OCI-LY1 (cell line): Measurements from ENCODE around the gene MVB12B.

Experiments used
- H2AFZ ChIP-seq: fragments of 200-600 bp; sonication (generic), shearing (Covaris generic); 2 replicates; pipeline ENCODE4 v1.6.0; 2014; ENCODE audit warnings: antibody characterized with exemption, mild to moderate bottlenecking, low read length
- H3F3A ChIP-seq: fragments of 200-600 bp; sonication (generic), shearing (Covaris generic); 2 replicates; pipeline ENCODE4 v1.6.0; 2014; ENCODE audit warnings: mild to moderate bottlenecking, antibody characterized with exemption, low read length, moderate library complexity; ENCODE audit not compliant: insufficient read depth
- H3K27ac ChIP-seq: fragments of 200-600 bp; sonication (generic); 2 replicates; pipeline ENCODE4 v1.5.1; 2014; ENCODE audit warnings: low read length, mixed run types, mild to moderate bottlenecking, low read depth; ENCODE audit not compliant: poor library complexity, severe bottlenecking
- H3K27me3 ChIP-seq: fragments of 200-600 bp; sonication (generic); 2 replicates; pipeline ENCODE4 v1.6.0; 2014; ENCODE audit warnings: antibody characterized with exemption, mild to moderate bottlenecking, low read length, moderate library complexity; ENCODE audit not compliant: insufficient read depth
- H3K36me3 ChIP-seq: fragments of 200-600 bp; sonication (generic); 2 replicates; pipeline ENCODE4 v1.6.1; 2014; ENCODE audit warnings: mild to moderate bottlenecking, antibody characterized with exemption, low read length, moderate library complexity, mixed read lengths; ENCODE audit not compliant: insufficient read depth
- H3K4me1 ChIP-seq: fragments of 200-600 bp; sonication (generic); 2 replicates; pipeline ENCODE4 v1.5.1; 2014; ENCODE audit warnings: mild to moderate bottlenecking, low read length, moderate library complexity; ENCODE audit not compliant: insufficient read depth, severe bottlenecking
- H3K4me2 ChIP-seq: fragments of 200-600 bp; sonication (generic), shearing (Covaris generic); 2 replicates; pipeline ENCODE4 v1.6.1; 2014; ENCODE audit warnings: low read length
- H3K4me3 ChIP-seq: fragments of 200-600 bp; sonication (generic); 2 replicates; pipeline ENCODE4 v1.5.1; 2014; ENCODE audit warnings: low read length, low read depth, mild to moderate bottlenecking, mixed read lengths; ENCODE audit not compliant: poor library complexity, severe bottlenecking
- H3K79me2 ChIP-seq: fragments of 200-600 bp; shearing (Covaris generic); 2 replicates; pipeline ENCODE4 v1.6.1; 2016; ENCODE audit warnings: mixed run types, low read length, mixed read lengths; ENCODE audit not compliant: insufficient read depth
- H3K9ac ChIP-seq: fragments of 200-600 bp; sonication (generic), shearing (Covaris generic); 2 replicates; pipeline ENCODE4 v1.6.1; 2014; ENCODE audit warnings: mild to moderate bottlenecking, low read length, mixed read lengths
- H3K9me2 ChIP-seq: fragments of 200-600 bp; sonication (generic), shearing (Covaris generic); 2 replicates; pipeline ENCODE4 v1.6.1; 2014; ENCODE audit warnings: low read depth, mild to moderate bottlenecking, low read length, mixed read lengths
- H3K9me3 ChIP-seq: fragments of 200-600 bp; shearing (Covaris generic); 2 replicates; pipeline ENCODE4 v1.6.1; 2014; ENCODE audit warnings: low read length, mixed read lengths
- H4K20me1 ChIP-seq: fragments of 200-600 bp; sonication (generic), shearing (Covaris generic); 2 replicates; pipeline ENCODE4 v1.6.0; 2016; ENCODE audit warnings: mild to moderate bottlenecking, low read length; ENCODE audit not compliant: insufficient read depth
- CTCF ChIP-seq: fragments of 200-600 bp; sonication (generic), shearing (Covaris generic); IDR thresholded peaks from 2 replicates; pipeline ENCODE4 v1.5.1; 2017; ENCODE audit warnings: mild to moderate bottlenecking, antibody characterized with exemption, low read length, moderate library complexity, mixed read lengths
- EZH2 ChIP-seq: fragments of 200-600 bp; sonication (generic), shearing (Covaris generic); IDR thresholded peaks from 2 replicates; pipeline ENCODE4 v1.8.0; 2017; ENCODE audit warnings: borderline replicate concordance, mixed run types, mild to moderate bottlenecking, antibody characterized with exemption, low read length, moderate library complexity, mixed read lengths

The MVB12B gene

GRCh38 chr9:126505697-126506346, 179.2 kb downstream of the MVB12B start:
- H3K79me2 ChIP-seq, result no peaks in the 10 kb centered on the region
- no peaks in the 10 kb centered on the region for H3K9me2 ChIP-seq
- no peak overlapping the region for H3K27ac ChIP-seq
- H3K4me1 ChIP-seq, result no peaks in the 10 kb centered on the region
- H4K20me1 ChIP-seq, result no peaks in the 10 kb centered on the region
- no peak overlapping the region for H3K4me2 ChIP-seq
- no peak for TF ChIP-seq EZH2
- no peak for TF ChIP-seq CTCF
- H3K9ac ChIP-seq, result no peak overlapping the region
- no peaks in the 10 kb centered on the region for H3K36me3 ChIP-seq
- H3K4me3 ChIP-seq, result no peak overlapping the region
- H3K9me3 ChIP-seq, result no peaks in the 10 kb centered on the region
- no peak overlapping the region for H2AFZ ChIP-seq
- H3K27me3 ChIP-seq, result peaks cover 6% of the 10 kb centered on the region; the same call in 1 of the 2 replicates
- H3F3A ChIP-seq, result no peaks in the 10 kb centered on the region

DNA sequence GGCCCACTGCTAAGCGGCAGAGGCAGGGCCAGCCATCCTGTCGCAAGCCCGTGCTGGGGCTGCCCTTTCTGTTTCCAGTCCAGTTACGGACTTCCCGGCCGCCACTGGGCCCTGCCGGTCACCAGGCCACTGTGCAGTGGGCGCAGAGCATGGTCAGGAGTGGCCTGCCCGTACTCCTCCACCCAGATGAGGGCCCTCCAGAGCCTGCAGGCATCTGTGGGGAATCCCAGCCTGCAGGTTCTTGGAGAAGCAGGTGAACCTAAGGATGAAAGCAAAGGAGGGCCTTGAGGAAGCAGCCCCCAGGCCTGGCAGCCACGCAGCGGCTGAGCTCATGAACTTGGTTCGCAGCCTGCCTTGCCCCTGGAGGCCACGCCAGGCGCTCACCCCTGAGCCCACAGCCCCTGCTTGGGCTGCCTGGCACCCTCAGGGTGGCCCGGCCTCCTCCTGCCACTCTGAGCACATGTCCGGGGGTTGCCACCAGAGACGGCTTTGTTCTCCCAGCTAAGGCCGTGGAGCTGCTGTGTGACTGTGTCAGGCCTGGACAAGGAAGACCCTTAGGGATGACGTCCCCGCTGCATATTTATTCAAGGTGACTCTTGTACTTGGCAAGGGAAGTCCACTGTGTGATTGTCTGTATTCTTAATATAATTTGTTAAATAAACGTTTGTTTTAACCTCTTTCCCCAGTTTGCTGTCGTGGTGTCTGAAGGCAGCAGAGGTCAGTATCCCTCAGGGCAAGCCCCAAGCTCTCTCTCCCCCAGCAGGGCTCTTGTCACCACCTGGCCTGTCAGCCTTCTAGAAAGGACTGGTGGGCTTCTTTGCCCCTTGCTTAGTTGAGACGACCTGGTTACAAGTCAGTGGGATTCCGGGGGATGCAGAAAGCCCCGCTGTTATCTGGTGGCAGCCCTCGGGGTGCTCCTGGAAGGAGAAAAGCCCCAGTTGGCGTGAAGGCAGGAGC, 180.0 kb downstream of the MVB12B start:
- no peak overlapping the region for H3K4me3 ChIP-seq
- H4K20me1 ChIP-seq, result no peaks in the 10 kb centered on the region
- no peaks in the 10 kb centered on the region for H3K4me1 ChIP-seq
- H3F3A ChIP-seq, result no peaks in the 10 kb centered on the region
- H2AFZ ChIP-seq, result no peak overlapping the region
- no peak overlapping the region for H3K27ac ChIP-seq
- TF ChIP-seq EZH2 (no peak), CTCF (no peak)
- no peak overlapping the region for H3K4me2 ChIP-seq
- no peaks in the 10 kb centered on the region for H3K9me3 ChIP-seq
- no peaks in the 10 kb centered on the region for H3K79me2 ChIP-seq
- H3K9ac ChIP-seq, result no peak overlapping the region
- peaks cover 6% of the 10 kb centered on the region; the same call in 1 of the 2 replicates for H3K27me3 ChIP-seq
- H3K9me2 ChIP-seq, result no peaks in the 10 kb centered on the region
- H3K36me3 ChIP-seq, result no peaks in the 10 kb centered on the region

DNA sequence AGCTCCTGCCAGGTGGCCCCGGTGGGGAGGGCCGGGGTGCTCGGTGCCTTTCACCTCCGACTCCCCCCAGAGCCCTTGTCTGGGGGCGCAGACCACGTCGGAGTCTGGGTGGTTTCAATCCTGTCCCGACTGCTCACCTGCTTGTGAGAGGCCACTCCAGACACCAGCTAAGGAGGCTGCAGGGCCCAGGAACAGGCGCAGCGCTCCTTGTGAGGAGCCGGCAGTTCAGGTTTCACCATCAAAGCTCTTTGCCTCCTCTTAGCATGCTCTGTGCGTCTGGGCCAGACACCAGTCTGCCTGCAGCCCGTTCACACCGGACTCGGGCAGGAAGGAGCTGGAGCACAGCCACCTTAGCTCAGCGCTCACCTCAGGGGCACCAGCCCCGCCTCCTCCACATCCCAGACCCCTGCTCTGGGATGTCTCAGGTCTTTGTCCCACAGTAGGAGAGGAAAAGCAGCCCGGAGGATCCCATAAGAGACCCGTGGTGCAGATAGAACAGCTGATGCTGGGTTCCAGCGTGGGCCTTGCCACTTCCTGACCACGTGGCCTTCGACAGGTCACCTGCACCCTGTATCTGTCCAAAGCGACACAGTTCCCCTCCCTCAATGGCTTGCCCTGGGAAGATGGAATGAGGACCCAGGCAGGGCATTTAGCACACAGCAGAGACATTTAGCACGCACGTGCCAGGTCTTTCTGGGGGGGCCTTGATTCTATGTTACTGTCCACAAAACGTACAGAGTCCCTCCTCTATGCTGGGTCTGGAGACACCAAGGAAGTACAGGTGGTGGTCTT, 180.9 kb downstream of the MVB12B start:
- H3K27me3 ChIP-seq, result peaks cover 2% of the 10 kb centered on the region; the same call in 1 of the 2 replicates
- no peak overlapping the region for H3K27ac ChIP-seq
- TF ChIP-seq CTCF, result no peak
- no peak for TF ChIP-seq EZH2
- H2AFZ ChIP-seq, result no peak overlapping the region
- H4K20me1 ChIP-seq, result no peaks in the 10 kb centered on the region
- H3K4me3 ChIP-seq, result no peak overlapping the region
- H3K4me2 ChIP-seq, result no peak overlapping the region
- no peaks in the 10 kb centered on the region for H3F3A ChIP-seq
- H3K9me2 ChIP-seq, result no peaks in the 10 kb centered on the region
- H3K9ac ChIP-seq, result no peak overlapping the region
- H3K36me3 ChIP-seq, result no peaks in the 10 kb centered on the region
- H3K79me2 ChIP-seq, result no peaks in the 10 kb centered on the region
- H3K9me3 ChIP-seq, result no peaks in the 10 kb centered on the region
- H3K4me1 ChIP-seq, result no peaks in the 10 kb centered on the region
